Prostate gland (tissue), 2 donors: ENCODE results near the gene USP22. TPM values are rescaled to one million over a fixed set of nuclear protein-coding genes. Genes with fewer than 3 reads are reported as not detected.

Experiments used
- DNase-seq: peaks from one replicate; pipeline ENCODE4 v3.0.0-alpha.2; 2019; ENCODE audit warnings: low spot score
- H3K27ac ChIP-seq, 2 donors: fragments of 200-600 bp; sonication (generic); 2 replicates each; pipeline ENCODE4 v1.5.1; 2017 to 2019
- H3K27me3 ChIP-seq: fragments of 200-600 bp; sonication (generic); replicated peaks from 2 replicates; pipeline ENCODE4 v1.5.1; 2019; ENCODE audit not compliant: insufficient read depth
- H3K36me3 ChIP-seq, 2 donors: fragments of 200-600 bp; sonication (generic); 1 replicate in 1 of 2; 2 replicates in 1 of 2; pipeline versions ENCODE4 v1.5.1 to v1.8.1; 2017 to 2019
- H3K4me1 ChIP-seq: fragments of 200-600 bp; sonication (generic); replicated peaks from 2 replicates; pipeline ENCODE4 v1.5.1; 2019
- H3K4me3 ChIP-seq, 2 donors: fragments of 200-600 bp; sonication (generic); 2 replicates each; pipeline ENCODE4 v1.5.1; 2017 to 2019
- H3K9me3 ChIP-seq: fragments of 200-600 bp; sonication (generic); 2 replicates; pipeline ENCODE4 v1.5.1; 2017
- POLR2A ChIP-seq: fragments of 450-650 bp; IDR thresholded peaks from one replicate; pipeline ENCODE4 v1.6.1; 2016; ENCODE audit warnings: antibody characterized with exemption, mild to moderate bottlenecking
- POLR2AphosphoS5 ChIP-seq: sonication (generic); formaldehyde crosslinking; IDR thresholded peaks from one replicate; pipeline ENCODE4 v1.6.1; 2017; ENCODE audit warnings: antibody characterized with exemption
- WGBS: methylation state at CpG from one replicate; pipeline ENCODE4 v1.1.5; 2018; 5-methylcytosine and 5-hydroxymethylcytosine counted together
- intact Hi-C: fragments of 100-400 bp; cut with DNase I; formaldehyde crosslinking; loops from one replicate; pipeline ENCODE4 v1.14.2; 2022
- total RNA-seq, 2 donors: library from RNA; depleted of rRNA; stranded (reverse); fragments of >200 nt; gene quantifications; one replicate each; pipeline ENCODE4 v1.1.0, GENCODE V29; 2016
- TF ChIP-seq, protein P1 (sequence below), 4 experiments: fragments of 200-600 bp in 2 of 4; fragments of 450-650 bp in 2 of 4; sonication (generic) in 2 of 4; IDR thresholded peaks; 1 replicate in 3 of 4; 2 replicates in 1 of 4; pipeline ENCODE4 v1.5.1; 2016 to 2019; ENCODE audit warnings: antibody characterized with exemption in 4 of 4, mild to moderate bottlenecking in 2 of 4, moderate library complexity in 2 of 4

The USP22 gene
- total RNA-seq, 2 donors from 2014 or later, result 133 to 242 TPM

DNA sequence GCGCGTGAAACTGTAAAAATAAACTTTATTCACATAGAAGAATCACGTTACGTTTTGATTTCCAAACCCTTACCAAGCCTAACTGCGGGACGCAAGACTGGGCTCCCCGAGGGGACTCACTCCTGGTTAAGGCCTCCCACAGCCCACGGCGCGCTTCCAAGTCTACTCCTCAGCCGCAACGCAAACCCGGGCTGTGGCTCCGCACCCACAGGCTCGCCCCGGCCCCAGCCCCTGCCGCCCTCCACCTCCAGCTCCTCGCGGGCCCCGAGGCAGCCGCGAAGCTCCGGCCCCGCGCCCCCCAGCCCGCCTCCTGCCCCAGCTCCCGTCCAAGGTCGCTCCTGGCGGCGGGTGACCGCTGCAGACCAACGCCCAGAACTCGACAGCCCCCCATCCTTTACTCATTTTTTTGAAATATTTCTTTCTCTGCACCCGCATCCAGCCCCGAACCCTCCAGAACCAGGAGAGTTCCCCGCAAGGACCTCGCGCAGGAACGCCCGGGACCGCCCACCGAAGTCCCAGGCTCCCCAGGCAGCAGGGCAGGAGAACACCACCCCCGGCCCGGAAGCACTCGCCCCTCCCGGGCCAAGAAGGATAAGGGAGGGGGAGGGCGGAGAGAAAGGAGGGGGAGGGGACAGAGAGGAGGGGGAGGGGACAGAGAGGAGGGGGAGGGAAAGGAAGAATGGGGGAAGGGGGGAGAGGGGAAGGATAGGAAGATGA lies 912 bp downstream of the USP22 start:
- TF ChIP-seq POLR2A (peak; percentile 54), POLR2AphosphoS5 (peak; percentile 86)
- TF ChIP-seq, protein P1, sequence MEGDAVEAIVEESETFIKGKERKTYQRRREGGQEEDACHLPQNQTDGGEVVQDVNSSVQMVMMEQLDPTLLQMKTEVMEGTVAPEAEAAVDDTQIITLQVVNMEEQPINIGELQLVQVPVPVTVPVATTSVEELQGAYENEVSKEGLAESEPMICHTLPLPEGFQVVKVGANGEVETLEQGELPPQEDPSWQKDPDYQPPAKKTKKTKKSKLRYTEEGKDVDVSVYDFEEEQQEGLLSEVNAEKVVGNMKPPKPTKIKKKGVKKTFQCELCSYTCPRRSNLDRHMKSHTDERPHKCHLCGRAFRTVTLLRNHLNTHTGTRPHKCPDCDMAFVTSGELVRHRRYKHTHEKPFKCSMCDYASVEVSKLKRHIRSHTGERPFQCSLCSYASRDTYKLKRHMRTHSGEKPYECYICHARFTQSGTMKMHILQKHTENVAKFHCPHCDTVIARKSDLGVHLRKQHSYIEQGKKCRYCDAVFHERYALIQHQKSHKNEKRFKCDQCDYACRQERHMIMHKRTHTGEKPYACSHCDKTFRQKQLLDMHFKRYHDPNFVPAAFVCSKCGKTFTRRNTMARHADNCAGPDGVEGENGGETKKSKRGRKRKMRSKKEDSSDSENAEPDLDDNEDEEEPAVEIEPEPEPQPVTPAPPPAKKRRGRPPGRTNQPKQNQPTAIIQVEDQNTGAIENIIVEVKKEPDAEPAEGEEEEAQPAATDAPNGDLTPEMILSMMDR (IDR thresholded peaks at IDR 0.05), result no peak
- intact Hi-C loops, result loop anchor here (5.0 kb wide), 2 partner anchors 40 to 80 kb away; no protein-coding TSS in a partner anchor

DNA sequence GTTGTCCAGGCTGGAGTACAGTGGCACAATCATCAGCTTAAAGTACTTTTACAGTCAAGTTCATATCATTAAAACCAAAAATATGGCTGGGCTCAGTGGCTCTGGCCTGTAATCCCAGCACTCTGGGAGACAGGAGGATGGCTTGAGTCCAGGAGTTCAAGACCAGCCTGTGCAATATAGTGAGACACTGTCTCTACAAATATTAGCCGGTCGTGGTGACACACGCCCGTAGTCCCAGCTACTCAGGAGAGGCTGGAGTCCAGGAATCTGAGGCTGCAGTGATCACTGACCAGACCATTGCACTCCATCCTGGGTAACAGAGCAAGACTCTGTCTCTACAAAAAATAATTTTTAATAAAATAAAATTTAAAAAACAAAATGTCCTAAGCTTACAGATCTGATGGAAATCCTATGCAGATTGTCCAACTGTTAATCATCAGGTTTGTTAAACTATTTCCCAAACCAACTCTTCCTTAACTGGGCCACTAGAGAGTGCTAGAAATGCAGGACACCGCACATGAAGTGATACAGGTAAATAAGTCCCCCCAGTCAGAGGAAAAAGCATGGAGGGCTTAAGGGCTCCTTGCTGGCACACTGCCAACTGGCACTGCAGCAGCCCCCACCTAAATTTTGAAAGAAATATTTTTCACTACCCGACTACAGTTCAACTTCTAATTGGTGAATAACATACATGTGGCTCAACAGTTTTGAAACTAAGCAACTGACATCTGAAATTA lies 2.8 kb downstream of the USP22 start:
- Histone ChIP-seq H3K27me3 (no peaks in the 10 kb centered on the region), H3K36me3 (no peaks in the 10 kb centered on the region), H3K27ac (peak overlapping the region; percentile 100), H3K4me1 (peaks cover 9% of the 10 kb centered on the region), H3K9me3 (no peaks in the 10 kb centered on the region), H3K4me3 (peak overlapping the region in 1 of 2 donors; percentile 100)
- no peak for TF ChIP-seq POLR2AphosphoS5
- no peak for TF ChIP-seq POLR2A
- TF ChIP-seq, protein P1 (IDR thresholded peaks at IDR 0.05), result peak in 2 of 4 experiments; percentile 29 to 43
- intact Hi-C loops, result loop anchor here (5.0 kb wide), 2 partner anchors 38 to 82 kb away; no protein-coding TSS in a partner anchor
- 12% methylated on average over 6 of the region's 6 CpGs for WGBS
- no peak for DNase-seq

More for the DNA sequence above, 912 bp downstream of the USP22 start:
- under 1% methylated on average over 47 of the region's 47 CpGs for WGBS
- Histone ChIP-seq H3K4me3 (peak overlapping the region; percentile 99 to 100), H3K27ac (peak overlapping the region; percentile 100), H3K4me1 (peaks cover 4% of the 10 kb centered on the region), H3K36me3 (no peaks in the 10 kb centered on the region), H3K9me3 (no peaks in the 10 kb centered on the region), H3K27me3 (no peaks in the 10 kb centered on the region)
- DNase-seq, result peak; percentile 82

DNA sequence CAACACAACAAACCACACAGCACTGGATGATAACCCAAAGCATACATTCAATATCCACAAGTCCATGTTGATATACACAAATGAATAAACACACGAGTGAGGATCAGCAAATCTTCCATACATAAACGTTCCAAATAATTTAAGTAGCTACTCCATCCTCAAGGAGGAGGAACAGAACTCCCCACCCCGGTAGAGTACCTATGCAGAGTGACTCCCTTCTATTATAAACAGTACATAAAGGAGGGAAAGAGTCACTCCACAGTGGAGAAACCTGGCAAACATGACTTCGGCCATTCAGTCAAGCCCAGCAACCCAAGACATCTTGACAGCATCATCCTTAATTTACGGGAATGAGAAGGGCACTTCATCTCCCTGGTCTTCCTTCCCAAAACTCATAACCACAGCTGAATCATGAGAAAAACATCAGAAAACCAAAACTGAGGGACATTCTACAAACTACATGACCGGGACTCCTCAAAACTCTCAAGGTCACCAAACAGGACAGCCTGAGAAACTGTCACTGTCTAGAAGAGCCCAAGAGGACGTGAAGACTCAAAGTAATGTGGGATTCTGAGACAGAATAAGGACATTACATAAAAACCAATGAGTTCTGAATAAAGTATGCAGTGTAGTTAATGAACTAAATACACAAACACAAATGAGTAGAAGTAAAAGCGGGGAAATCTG lies 5.6 kb downstream of the USP22 start:
- H3K4me1 ChIP-seq, result peaks cover 13% of the 10 kb centered on the region
- no peak for DNase-seq
- H3K27me3 ChIP-seq, result no peaks in the 10 kb centered on the region
- WGBS, result 34% methylated on average over 8 of the region's 8 CpGs
- TF ChIP-seq POLR2AphosphoS5 (no peak), POLR2A (no peak)
- TF ChIP-seq, protein P1 (IDR thresholded peaks at IDR 0.05), result no peak
- no peak overlapping the region for H3K4me3 ChIP-seq
- peak overlapping the region in 1 of 2 donors; percentile 42 for H3K27ac ChIP-seq
- intact Hi-C loops, result no loop called here
- H3K9me3 ChIP-seq, result no peaks in the 10 kb centered on the region
- no peaks in the 10 kb centered on the region for H3K36me3 ChIP-seq

DNA sequence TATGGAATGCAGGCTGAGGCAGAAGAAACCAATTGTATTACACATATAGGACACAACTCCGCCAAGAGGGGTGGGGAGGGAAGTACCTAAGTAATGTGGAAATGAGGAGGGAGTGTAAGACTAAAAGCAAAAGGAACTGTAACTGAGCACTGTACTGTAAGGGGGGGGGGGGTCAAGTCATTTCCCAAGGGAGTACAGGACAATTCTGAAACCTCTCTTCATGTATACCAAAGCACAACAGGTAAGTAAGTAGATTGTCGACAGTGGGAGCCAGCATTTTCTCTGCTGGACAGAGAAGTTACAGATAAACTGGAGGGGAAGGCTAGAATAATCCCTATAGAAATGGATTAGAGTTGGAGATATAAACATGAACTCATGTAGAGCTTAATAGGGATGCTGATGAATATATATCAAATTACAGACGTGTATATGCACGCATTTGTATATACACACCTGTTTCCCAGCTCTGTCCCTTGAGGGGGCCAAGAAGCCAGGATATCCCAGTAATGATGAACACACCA lies 6.4 kb downstream of the USP22 start:
- no peak for DNase-seq
- intact Hi-C loops, result no loop called here
- Histone ChIP-seq H3K27me3 (no peaks in the 10 kb centered on the region), H3K36me3 (no peaks in the 10 kb centered on the region), H3K4me3 (no peak overlapping the region), H3K4me1 (peaks cover 13% of the 10 kb centered on the region), H3K27ac (peak overlapping the region in 1 of 2 donors; percentile 42), H3K9me3 (no peaks in the 10 kb centered on the region)
- 30% methylated on average over 4 of the region's 4 CpGs for WGBS
- no peak for TF ChIP-seq POLR2AphosphoS5
- no peak for TF ChIP-seq POLR2A
- TF ChIP-seq, protein P1 (IDR thresholded peaks at IDR 0.05), result no peak
